MCF 10A (cell line): ENCODE measurements around the gene KCNK5. TPM values are rescaled to one million over a fixed set of nuclear protein-coding genes. Genes with fewer than 3 reads are reported as not detected.

ENCODE experiments used
- BruUV-seq: library from RNA; stranded (reverse); fragments of 400-500 nt; replicated peaks from 2 replicates; lab custom pipeline; 2021; lab: Mats Ljungman, UMichigan
- CTCF ChIA-PET: fragments of 300-600 bp; sonication (Branson Sonifier 250); formaldehyde crosslinking; extraction: SDS; loops from one replicate; lab custom pipeline; 2021; ENCODE audit warnings: antibody characterized with exemption, inconsistent platforms; lab: Yijun Ruan, JAX
- POLR2A ChIA-PET: fragments of 300-600, 350-650 bp; sonication (Branson Sonifier 250); formaldehyde crosslinking; extraction: SDS; loops from one replicate; lab custom pipeline; 2020; ENCODE audit warnings: antibody characterized with exemption, inconsistent platforms; lab: Yijun Ruan, JAX
- DNase-seq: peaks from one replicate; pipeline ENCODE4 v3.0.0-alpha.2; 2018; ENCODE audit not compliant: unreplicated experiment
- H3K27ac Mint-ChIP-seq: one replicate; pipeline ENCODE4 v1.8.0; 2022; ENCODE audit warnings: mild to moderate bottlenecking, low read depth, mixed read lengths; ENCODE audit not compliant: unreplicated experiment
- H3K27me3 Mint-ChIP-seq: one replicate; pipeline ENCODE4 v1.8.0; 2022; ENCODE audit warnings: mixed read lengths; ENCODE audit not compliant: insufficient read depth, unreplicated experiment
- H3K36me3 Mint-ChIP-seq: one replicate; pipeline ENCODE4 v1.8.0; 2022; ENCODE audit warnings: mild to moderate bottlenecking, moderate library complexity, mixed read lengths; ENCODE audit not compliant: insufficient read depth, unreplicated experiment
- H3K4me1 Mint-ChIP-seq: one replicate; pipeline ENCODE4 v1.8.0; 2022; ENCODE audit warnings: mixed read lengths; ENCODE audit not compliant: insufficient read depth, unreplicated experiment
- H3K4me3 Mint-ChIP-seq: one replicate; pipeline ENCODE4 v1.8.0; 2022; ENCODE audit warnings: mild to moderate bottlenecking, moderate library complexity, mixed read lengths; ENCODE audit not compliant: unreplicated experiment
- H3K9me3 Mint-ChIP-seq: one replicate; pipeline ENCODE4 v1.8.0; 2022; ENCODE audit warnings: mixed read lengths; ENCODE audit not compliant: unreplicated experiment
- CTCF ChIP-seq: fragments of 200-600 bp; IDR thresholded peaks from one replicate; pipeline ENCODE4 v1.8.0; 2022; ENCODE audit warnings: antibody characterized with exemption, mild to moderate bottlenecking; ENCODE audit not compliant: unreplicated experiment
- intact Hi-C: fragments of 100-400 bp; cut with micrococcal nuclease; formaldehyde crosslinking; loops from 2 replicates; pipeline ENCODE4 v1.14.1; 2022
- total RNA-seq: library from RNA; stranded (reverse); gene quantifications from 2 replicates; pipeline ENCODE4 v1.2.3, GENCODE V29; 2022

KCNK5 gene
- total RNA-seq, 1 experiment from 2014 or later, result 2.6 TPM

- BruUV-seq, result no TSS peak
- intact Hi-C loops, result no loop called here
- no peak for DNase-seq
- Mint-ChIP-seq H3K36me3 (no peaks in the 10 kb centered on the region), H3K27me3 (no peaks in the 10 kb centered on the region), H3K27ac (no peak overlapping the region), H3K4me3 (no peak overlapping the region), H3K4me1 (no peaks in the 10 kb centered on the region), H3K9me3 (no peaks in the 10 kb centered on the region)
- ChIA-PET POLR2A (no interaction called here), CTCF (no interaction called here)
- TF ChIP-seq CTCF, result no peak
Measured at GRCh38 chr6:39236742-39237141, 7.5 kb upstream of the KCNK5 start.

- no TSS peak for BruUV-seq
- CTCF ChIA-PET, result no interaction called here
- DNase-seq, result no peak
Measured at GRCh38 chr6:39233333-39233732, 4.1 kb upstream of the KCNK5 start.

GRCh38 chr6:39231521-39232243 lies 2.4 kb upstream of the KCNK5 start:
- H3K36me3 Mint-ChIP-seq, result no peaks in the 10 kb centered on the region
- BruUV-seq, result no TSS peak
- ChIA-PET CTCF (interaction anchor here (0.6 to 1.3 kb wide), 2 partner anchors 66 to 660 kb away, joined by 3 to 4 read pairs; no protein-coding TSS in a partner anchor), POLR2A (interaction anchor here (0.6 to 0.7 kb wide), 2 partner anchors 42 to 58 kb away, joined by 3 read pairs; no protein-coding TSS in a partner anchor)
- DNase-seq, result no peak
- no peaks in the 10 kb centered on the region for H3K27me3 Mint-ChIP-seq
- no peaks in the 10 kb centered on the region for H3K9me3 Mint-ChIP-seq
- no peak for TF ChIP-seq CTCF
- intact Hi-C loops, result no loop called here
- H3K4me3 Mint-ChIP-seq, result no peak overlapping the region
- H3K27ac Mint-ChIP-seq, result no peak overlapping the region
- peaks cover 14% of the 10 kb centered on the region for H3K4me1 Mint-ChIP-seq

More at GRCh38 chr6:39233333-39233732, 4.1 kb upstream of the KCNK5 start:
- TF ChIP-seq CTCF, result no peak
- peaks cover 6% of the 10 kb centered on the region for H3K4me1 Mint-ChIP-seq
- no peaks in the 10 kb centered on the region for H3K36me3 Mint-ChIP-seq
- POLR2A ChIA-PET, result no interaction called here
- no peaks in the 10 kb centered on the region for H3K27me3 Mint-ChIP-seq
- no peaks in the 10 kb centered on the region for H3K9me3 Mint-ChIP-seq
- intact Hi-C loops, result no loop called here
- H3K27ac Mint-ChIP-seq, result no peak overlapping the region
- H3K4me3 Mint-ChIP-seq, result no peak overlapping the region

- Mint-ChIP-seq H3K4me1 (peaks cover 23% of the 10 kb centered on the region), H3K4me3 (no peak overlapping the region), H3K27me3 (no peaks in the 10 kb centered on the region), H3K27ac (no peak overlapping the region), H3K36me3 (no peaks in the 10 kb centered on the region), H3K9me3 (no peaks in the 10 kb centered on the region)
- no peak for DNase-seq
- no peak for TF ChIP-seq CTCF
- ChIA-PET POLR2A (no interaction called here), CTCF (interaction anchor here (0.6 to 2.3 kb wide), 6 partner anchors 25 to 79 kb away, joined by 3 to 7 read pairs (median 4); no protein-coding TSS in a partner anchor)
- no TSS peak for BruUV-seq
- intact Hi-C loops, result no loop called here
Measured at GRCh38 chr6:39230654-39231035, 1.4 kb upstream of the KCNK5 start.
